Effector memory CD8-positive, alpha-beta T cell (primary cell): ENCODE data around the gene PTPRD.

Source experiments
- ATAC-seq: fragments of 150-1000 bp; cut with Tn5 transposase; replicated peaks from 2 replicates; pipeline ENCODE4 v1.10.0; 2021; ENCODE audit warnings: mild to moderate bottlenecking, moderate library complexity
- DNase-seq, 3 experiments: peaks; one replicate each; pipeline ENCODE4 v3.0.0; 2021
- H3K27ac Mint-ChIP-seq, 2 donors: one replicate each; pipeline ENCODE4 v1.8.0; 2022; ENCODE audit warnings: mild to moderate bottlenecking in 2 of 2, mixed read lengths in 2 of 2, moderate library complexity in 2 of 2
- H3K27me3 Mint-ChIP-seq, 2 donors: one replicate each; pipeline ENCODE4 v1.8.0; 2022; ENCODE audit warnings: mixed read lengths in 2 of 2
- H3K36me3 Mint-ChIP-seq: one replicate; pipeline ENCODE4 v1.8.0; 2022; ENCODE audit warnings: mild to moderate bottlenecking, moderate library complexity, mixed read lengths; ENCODE audit not compliant: insufficient read depth
- H3K4me1 Mint-ChIP-seq, 2 donors: one replicate each; pipeline ENCODE4 v1.8.0; 2022; ENCODE audit warnings: low read depth in 2 of 2, mixed read lengths in 2 of 2
- H3K4me3 Mint-ChIP-seq, 2 donors: one replicate each; pipeline ENCODE4 v1.8.0; 2022; ENCODE audit warnings: mild to moderate bottlenecking in 2 of 2, mixed read lengths in 2 of 2, moderate library complexity in 2 of 2
- H3K9me3 Mint-ChIP-seq, 2 donors: one replicate each; pipeline ENCODE4 v1.8.0; 2022; ENCODE audit warnings: mixed read lengths in 2 of 2

The PTPRD gene

DNA sequence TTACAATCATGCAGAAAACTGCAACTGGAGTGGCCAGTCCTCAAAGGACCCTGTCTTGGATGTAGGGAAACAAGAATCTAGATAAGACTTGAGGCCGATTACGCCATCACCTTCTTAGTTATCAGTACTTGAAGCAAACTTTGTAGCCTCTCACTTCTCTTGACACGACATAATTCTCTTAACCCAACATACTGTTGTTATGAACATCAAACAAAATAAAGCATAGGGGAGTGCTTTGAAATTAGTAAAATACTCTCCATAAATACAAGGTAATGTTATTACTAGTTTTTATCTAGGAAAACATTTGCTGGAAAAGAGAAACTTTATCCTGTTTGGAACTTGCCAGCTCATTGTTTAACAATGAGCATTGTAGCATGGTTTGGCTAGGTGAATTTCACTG, 2238.3 kb downstream of the PTPRD start:
- H3K9me3 Mint-ChIP-seq = no peaks in the 10 kb centered on the region
- H3K27me3 Mint-ChIP-seq = no peaks in the 10 kb centered on the region
- ATAC-seq (no peak), DNase-seq (no peak)
- H3K4me3 Mint-ChIP-seq = no peak overlapping the region
- H3K27ac Mint-ChIP-seq = no peak overlapping the region
- no peaks in the 10 kb centered on the region for H3K36me3 Mint-ChIP-seq
- no peaks in the 10 kb centered on the region for H3K4me1 Mint-ChIP-seq

DNA sequence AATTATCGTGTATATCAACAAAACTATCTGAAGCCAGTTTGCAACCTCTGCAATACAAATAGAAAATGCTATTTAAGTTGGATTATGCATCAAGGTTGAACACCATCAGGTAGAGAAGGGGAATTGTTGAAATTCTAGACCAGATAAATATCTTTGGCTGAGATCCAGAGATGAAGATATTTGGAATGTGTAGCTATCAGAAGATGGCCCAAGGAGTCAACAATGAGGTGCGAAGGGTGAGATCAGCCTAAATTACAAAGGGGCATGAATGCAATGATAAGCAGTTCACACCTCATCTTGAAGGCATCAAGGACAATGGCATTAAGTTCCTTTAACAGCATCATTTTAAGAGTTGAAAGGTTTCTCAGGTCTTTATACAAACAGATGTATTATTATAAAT, 2241.1 kb downstream of the PTPRD start:
- DNase-seq = no peak
- Mint-ChIP-seq H3K9me3 (no peaks in the 10 kb centered on the region), H3K4me3 (no peak overlapping the region), H3K27me3 (no peaks in the 10 kb centered on the region), H3K36me3 (no peaks in the 10 kb centered on the region), H3K4me1 (no peaks in the 10 kb centered on the region), H3K27ac (no peak overlapping the region)
- no peak for ATAC-seq

DNA sequence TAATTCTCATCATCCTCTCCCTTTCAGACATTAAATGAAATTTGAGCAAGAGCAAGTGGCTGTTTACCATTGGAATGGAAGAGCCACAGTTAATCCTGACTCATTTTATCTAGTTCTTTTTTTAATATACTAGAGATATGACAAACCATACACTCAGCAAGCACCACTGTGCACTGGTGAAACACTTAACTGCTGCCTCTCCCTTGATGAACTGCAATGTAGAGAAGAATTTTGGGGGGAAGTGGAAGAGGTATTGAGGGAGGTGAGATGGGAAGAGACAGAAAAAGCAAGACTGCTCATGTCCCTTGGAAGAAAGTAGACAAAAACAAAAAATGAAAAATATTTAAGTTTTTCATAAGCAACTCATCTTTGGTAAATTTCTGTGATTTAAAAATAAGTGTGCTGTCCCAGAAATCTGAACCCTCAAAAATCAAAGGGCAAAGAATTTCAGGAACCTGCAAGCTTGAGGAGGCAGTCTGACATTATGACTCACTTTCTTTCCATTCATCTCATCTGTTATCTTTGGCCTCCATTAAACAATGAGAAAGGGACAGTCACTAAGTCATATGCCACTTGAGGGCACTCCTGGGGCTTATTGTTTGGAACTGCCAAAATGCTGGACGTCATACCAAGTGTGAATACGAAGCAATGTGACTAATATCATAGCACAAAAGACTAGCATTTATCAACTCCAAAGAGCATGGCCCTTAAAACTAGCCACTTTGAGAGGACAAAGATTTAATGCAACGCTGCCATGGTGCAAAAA, 2246.5 kb downstream of the PTPRD start:
- no peak for DNase-seq
- ATAC-seq = no peak
- H3K27me3 Mint-ChIP-seq = no peaks in the 10 kb centered on the region
- no peak overlapping the region for H3K4me3 Mint-ChIP-seq
- H3K9me3 Mint-ChIP-seq = no peaks in the 10 kb centered on the region
- H3K27ac Mint-ChIP-seq = no peak overlapping the region
- H3K36me3 Mint-ChIP-seq = no peaks in the 10 kb centered on the region
- no peaks in the 10 kb centered on the region for H3K4me1 Mint-ChIP-seq

DNA sequence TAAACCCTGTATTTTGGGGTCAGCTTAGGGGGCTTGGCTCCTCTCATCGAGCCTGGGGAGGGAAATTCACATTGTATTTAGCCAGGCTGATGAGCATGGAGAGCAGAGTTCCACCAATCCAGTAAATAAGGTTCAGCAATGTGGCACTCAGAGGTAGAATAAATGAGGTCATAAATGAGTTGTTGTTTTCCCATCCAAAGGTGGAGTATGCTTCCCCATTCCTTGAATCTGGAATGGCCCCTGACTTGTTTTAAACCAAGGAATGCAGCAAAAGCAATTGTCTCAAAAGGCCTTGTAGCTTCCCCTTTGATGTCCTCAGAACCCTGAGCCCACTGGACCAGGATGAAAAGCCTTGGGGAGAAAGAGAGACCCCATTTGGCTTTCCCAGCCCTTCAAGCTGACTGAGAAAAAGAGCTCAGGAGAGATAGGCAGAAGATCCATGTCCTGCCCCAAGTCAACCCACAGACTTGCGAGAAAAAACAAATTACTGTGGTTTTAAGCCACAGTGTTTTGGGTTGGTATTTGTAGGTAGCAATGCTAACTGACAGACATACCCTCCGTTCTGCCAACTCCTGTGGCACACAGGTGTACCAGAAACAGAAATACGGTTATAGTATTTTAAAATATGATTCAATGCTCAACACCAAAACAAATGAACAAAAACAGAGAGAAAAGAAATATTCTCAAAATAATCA, 2247.2 kb downstream of the PTPRD start:
- H3K27ac Mint-ChIP-seq = no peak overlapping the region
- no peaks in the 10 kb centered on the region for H3K4me1 Mint-ChIP-seq
- no peaks in the 10 kb centered on the region for H3K27me3 Mint-ChIP-seq
- ATAC-seq = no peak
- DNase-seq = no peak
- H3K9me3 Mint-ChIP-seq = no peaks in the 10 kb centered on the region
- H3K4me3 Mint-ChIP-seq = no peak overlapping the region
- no peaks in the 10 kb centered on the region for H3K36me3 Mint-ChIP-seq

DNA sequence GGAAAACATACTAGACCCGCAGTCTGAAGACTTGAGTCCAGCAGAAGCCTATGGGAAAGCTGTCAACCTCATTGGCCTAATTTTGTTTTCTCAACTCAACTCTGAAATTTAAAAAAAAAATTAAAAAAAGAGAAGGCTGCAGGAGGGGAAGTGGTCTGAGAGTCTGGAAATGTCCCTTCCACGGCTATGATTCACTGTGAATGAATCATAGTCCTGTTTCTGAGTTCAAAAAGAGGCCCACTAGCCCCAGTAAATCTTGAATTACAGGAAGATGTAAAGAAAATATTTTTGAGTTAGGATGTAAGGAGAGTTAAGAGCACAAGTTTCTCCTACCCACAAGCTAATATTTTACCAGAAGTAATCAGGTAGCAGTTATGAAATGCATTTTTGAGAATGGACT, 2247.8 kb downstream of the PTPRD start:
- Mint-ChIP-seq H3K27me3 (no peaks in the 10 kb centered on the region), H3K4me3 (no peak overlapping the region), H3K27ac (no peak overlapping the region), H3K4me1 (no peaks in the 10 kb centered on the region), H3K36me3 (no peaks in the 10 kb centered on the region), H3K9me3 (no peaks in the 10 kb centered on the region)
- DNase-seq = no peak
- ATAC-seq = no peak

DNA sequence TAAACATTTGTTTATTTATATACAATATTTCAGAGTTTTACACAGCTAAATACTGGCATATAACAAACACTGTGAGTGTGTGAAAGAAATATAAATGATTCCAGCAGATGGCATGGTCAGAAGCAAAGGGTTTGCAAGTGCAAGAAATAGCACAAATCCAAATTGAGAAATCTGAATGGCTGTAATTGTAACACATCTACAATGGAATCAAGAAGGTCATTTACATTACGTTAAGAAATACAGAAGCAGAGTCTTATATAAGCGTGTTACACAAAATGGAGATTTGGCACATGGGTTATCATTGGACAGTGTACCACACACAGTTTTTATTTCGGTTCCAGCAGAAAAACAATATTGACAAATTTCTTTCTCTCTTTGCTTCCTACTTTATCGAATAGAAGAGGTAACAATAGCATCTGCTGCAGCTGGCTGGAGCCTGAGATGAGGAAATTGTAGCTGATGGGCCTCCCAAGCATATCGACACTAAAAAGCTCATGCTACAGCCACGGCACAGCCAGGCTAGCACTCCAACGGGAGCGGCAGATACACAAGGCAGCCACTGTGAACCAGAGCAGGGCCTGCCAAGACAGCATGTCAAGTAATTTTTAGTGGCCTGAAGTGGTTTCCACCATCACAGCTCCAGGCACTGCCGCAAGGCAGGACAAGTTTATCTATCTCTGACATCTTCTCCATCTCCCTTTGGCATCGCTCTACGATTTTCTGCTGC, 2248.6 kb downstream of the PTPRD start:
- ATAC-seq = no peak
- no peaks in the 10 kb centered on the region for H3K27me3 Mint-ChIP-seq

DNA sequence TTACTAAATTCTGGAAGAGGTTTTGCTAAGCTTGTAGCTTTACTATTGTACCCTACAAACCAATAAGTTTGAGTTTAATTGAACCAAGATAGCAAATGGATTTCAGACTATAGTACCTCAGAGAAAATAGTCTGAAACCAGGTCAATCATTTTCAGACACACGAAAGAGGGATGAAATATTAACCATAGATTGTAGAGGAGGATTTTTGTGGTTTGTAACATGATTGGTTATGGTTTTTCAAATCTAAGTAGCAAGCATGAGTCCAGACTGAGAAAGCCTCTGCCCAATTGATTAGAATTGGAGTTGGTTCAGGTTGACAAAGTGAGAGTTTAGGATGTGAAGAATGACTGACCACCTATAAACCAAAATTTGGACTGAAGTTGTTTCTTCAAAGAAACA, 2250.6 kb downstream of the PTPRD start:
- Mint-ChIP-seq H3K27ac (no peak overlapping the region), H3K27me3 (no peaks in the 10 kb centered on the region), H3K4me3 (no peak overlapping the region), H3K9me3 (no peaks in the 10 kb centered on the region), H3K36me3 (no peaks in the 10 kb centered on the region), H3K4me1 (no peaks in the 10 kb centered on the region)
- no peak for ATAC-seq
- DNase-seq = no peak

More for the DNA sequence above, 2248.6 kb downstream of the PTPRD start:
- Mint-ChIP-seq H3K4me3 (no peak overlapping the region), H3K27ac (no peak overlapping the region), H3K4me1 (no peaks in the 10 kb centered on the region), H3K36me3 (no peaks in the 10 kb centered on the region), H3K9me3 (no peaks in the 10 kb centered on the region)
- DNase-seq = no peak

DNA sequence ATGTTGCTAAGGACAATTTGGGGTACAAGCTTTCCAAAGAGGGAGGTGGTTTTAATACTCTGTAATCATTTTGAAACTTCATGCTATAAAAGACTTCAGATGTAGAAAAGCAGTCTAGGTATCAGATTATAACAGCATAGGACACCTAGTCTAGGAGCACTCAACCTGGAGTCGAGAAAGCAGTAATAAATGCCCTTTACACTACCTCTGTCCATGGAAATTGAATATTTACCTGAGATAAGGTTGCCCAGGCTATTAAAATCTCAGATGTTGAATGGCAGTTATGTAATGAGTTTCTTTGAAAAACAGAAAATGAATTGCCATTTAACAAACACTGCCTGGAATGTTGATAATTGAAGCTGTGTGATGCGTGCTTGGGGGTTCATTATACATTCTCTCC, 2251.4 kb downstream of the PTPRD start:
- no peak for ATAC-seq

DNA sequence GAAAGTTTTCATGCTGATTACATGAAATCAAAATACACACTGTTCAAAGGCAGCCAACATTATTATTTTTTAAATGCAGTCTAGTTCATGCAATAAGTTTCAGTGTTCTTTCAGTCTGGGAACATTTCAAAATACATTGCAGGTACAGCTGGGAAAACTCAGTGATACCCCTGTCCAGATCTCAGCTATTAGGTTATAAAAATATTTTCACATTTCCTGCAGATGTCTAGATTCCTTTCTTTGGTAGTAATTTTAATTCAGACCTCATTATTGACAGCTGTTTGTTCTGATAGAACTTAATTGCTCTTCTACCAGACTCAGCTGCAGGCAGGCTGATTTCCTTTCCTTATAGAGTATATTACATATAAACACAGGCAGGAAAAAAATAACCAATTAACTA, 2256.4 kb downstream of the PTPRD start:
- Mint-ChIP-seq H3K4me3 (no peak overlapping the region), H3K27ac (no peak overlapping the region), H3K4me1 (no peaks in the 10 kb centered on the region), H3K9me3 (no peaks in the 10 kb centered on the region), H3K27me3 (no peaks in the 10 kb centered on the region), H3K36me3 (no peaks in the 10 kb centered on the region)
- DNase-seq = no peak
- ATAC-seq = no peak

More for the DNA sequence above, 2251.4 kb downstream of the PTPRD start:
- no peak overlapping the region for H3K4me3 Mint-ChIP-seq
- no peaks in the 10 kb centered on the region for H3K27me3 Mint-ChIP-seq
- no peaks in the 10 kb centered on the region for H3K9me3 Mint-ChIP-seq
- no peak overlapping the region for H3K27ac Mint-ChIP-seq
- no peaks in the 10 kb centered on the region for H3K36me3 Mint-ChIP-seq
- no peak for DNase-seq
- H3K4me1 Mint-ChIP-seq = no peaks in the 10 kb centered on the region

DNA sequence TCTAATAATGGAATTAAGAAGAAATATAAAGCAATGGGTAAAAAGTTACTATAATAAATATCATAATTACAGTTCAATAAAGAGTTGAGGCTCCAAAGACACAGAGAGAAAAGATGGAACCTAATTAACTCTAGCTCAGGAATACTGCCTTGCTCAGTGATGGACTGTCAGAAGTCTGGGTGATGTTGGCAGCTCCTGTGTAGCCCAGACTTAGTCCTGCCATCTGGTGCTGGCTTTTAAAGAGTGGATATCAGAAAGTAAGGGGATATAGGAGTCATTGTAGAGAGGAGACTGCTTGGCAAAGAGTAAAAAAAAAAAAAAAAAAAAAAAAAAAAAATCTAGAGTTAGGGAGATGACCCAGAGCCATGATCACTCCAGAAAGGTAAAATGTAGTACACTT, 2261.4 kb downstream of the PTPRD start:
- H3K36me3 Mint-ChIP-seq = no peaks in the 10 kb centered on the region
- H3K4me3 Mint-ChIP-seq = no peak overlapping the region

DNA sequence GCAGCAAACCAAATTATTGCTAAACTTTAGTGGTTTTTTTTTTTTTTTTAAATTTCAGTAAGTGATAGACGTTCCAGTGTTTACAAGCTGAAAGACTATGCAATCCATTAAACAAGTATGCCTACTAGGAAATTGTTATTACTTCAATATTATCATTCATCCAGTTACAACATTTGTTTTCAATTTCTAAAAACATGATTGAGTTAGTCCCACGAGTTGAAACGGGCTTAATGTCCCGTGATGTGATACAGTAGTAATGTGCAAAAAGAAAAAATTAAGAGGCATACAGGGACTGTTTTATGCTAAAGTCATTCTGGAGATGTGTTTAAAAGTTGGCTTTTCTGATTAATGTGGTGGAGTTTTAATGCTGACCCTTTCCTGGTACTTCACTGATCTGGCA, 2262.9 kb downstream of the PTPRD start:
- no peak for ATAC-seq
- no peaks in the 10 kb centered on the region for H3K9me3 Mint-ChIP-seq
- H3K4me3 Mint-ChIP-seq = no peak overlapping the region
- no peak overlapping the region for H3K27ac Mint-ChIP-seq
- H3K36me3 Mint-ChIP-seq = peaks cover 4% of the 10 kb centered on the region
- no peaks in the 10 kb centered on the region for H3K4me1 Mint-ChIP-seq
- DNase-seq = no peak
- H3K27me3 Mint-ChIP-seq = no peaks in the 10 kb centered on the region

More for the DNA sequence above, 2261.4 kb downstream of the PTPRD start:
- Mint-ChIP-seq H3K27ac (no peak overlapping the region), H3K27me3 (no peaks in the 10 kb centered on the region), H3K9me3 (no peaks in the 10 kb centered on the region), H3K4me1 (no peaks in the 10 kb centered on the region)
- no peak for ATAC-seq
- no peak for DNase-seq

DNA sequence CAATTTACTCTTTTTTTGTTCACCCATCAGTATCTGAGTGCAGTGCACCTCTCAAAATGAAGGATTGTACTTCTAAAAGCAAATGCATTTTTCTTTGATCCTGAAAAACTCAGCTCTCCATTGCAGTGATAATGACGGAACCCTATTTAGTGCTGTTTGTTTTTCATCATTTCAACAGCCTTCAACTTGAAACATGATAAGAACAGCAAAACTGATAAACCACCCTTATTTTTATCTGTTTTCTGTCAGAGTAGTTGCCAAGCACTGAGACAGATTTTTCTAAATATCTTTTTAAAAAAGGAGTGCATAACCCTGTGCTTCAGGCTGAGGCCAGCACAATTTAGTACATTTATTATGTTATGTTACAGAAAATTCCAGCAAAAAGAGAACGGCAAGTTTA, 2263.4 kb downstream of the PTPRD start:
- no peaks in the 10 kb centered on the region for H3K9me3 Mint-ChIP-seq
- ATAC-seq (no peak), DNase-seq (no peak)
- H3K27ac Mint-ChIP-seq = no peak overlapping the region
- peaks cover 4% of the 10 kb centered on the region for H3K36me3 Mint-ChIP-seq
- H3K4me1 Mint-ChIP-seq = no peaks in the 10 kb centered on the region
- no peaks in the 10 kb centered on the region for H3K27me3 Mint-ChIP-seq
- no peak overlapping the region for H3K4me3 Mint-ChIP-seq

DNA sequence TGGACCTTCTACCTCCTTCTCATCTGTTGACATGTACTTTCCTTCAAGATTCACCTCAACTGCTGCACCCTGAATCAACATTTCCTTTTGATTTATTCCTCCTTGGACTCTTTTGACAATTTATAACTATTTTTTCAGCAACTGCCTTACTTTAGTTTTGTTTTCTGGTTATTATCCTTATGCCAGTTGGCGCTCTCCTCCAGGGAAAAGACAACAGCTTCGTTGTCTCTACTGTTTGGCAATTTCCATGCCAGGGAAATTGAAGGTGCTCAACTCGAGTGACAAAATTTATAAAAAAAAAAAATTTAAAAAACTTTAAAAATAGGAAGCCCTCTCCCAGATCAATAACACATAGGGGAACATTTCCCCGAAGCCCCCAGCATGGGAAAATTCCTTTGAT, 2264.0 kb downstream of the PTPRD start:
- ATAC-seq (no peak), DNase-seq (no peak)
- peaks cover 4% of the 10 kb centered on the region for H3K36me3 Mint-ChIP-seq
- no peaks in the 10 kb centered on the region for H3K4me1 Mint-ChIP-seq
- H3K4me3 Mint-ChIP-seq = no peak overlapping the region
- no peaks in the 10 kb centered on the region for H3K9me3 Mint-ChIP-seq
- H3K27me3 Mint-ChIP-seq = no peaks in the 10 kb centered on the region
- no peak overlapping the region for H3K27ac Mint-ChIP-seq

DNA sequence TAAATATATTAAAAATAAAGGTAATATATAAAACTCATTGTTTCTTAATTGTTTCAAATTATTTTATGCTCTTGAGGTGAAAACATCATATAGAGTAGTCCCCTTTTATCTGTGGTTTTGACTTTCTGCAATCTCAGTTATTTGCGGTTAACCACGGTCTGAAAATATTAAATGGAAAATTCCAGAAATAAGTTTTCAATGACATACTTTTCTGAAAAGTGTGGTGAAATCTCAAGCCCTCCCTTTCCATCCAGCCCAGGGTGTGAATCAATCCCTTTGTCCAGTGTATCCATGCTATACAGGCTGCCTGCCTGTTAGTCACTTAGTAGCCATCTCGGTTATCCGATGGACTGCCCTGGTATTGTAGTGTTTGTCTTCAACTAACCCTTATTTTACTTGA, 2266.5 kb downstream of the PTPRD start:
- H3K4me3 Mint-ChIP-seq = no peak overlapping the region
- peaks cover 4% of the 10 kb centered on the region for H3K36me3 Mint-ChIP-seq
- ATAC-seq (no peak), DNase-seq (no peak)
- no peaks in the 10 kb centered on the region for H3K27me3 Mint-ChIP-seq
- H3K27ac Mint-ChIP-seq = no peak overlapping the region
- no peaks in the 10 kb centered on the region for H3K4me1 Mint-ChIP-seq
- H3K9me3 Mint-ChIP-seq = no peaks in the 10 kb centered on the region
